Tibial artery (tissue), 4 donors: ENCODE data around the gene TOP2A.

ENCODE experiments used
- DNase-seq, 2 donors: peaks; one replicate each; pipeline ENCODE4 v3.0.0-alpha.2; 2019
- H3K27ac ChIP-seq, 2 donors: fragments of 200-600 bp; sonication (generic) in 1 of 2; 1 replicate in 1 of 2; 2 replicates in 1 of 2; pipeline ENCODE4 v1.5.1; 2018 to 2019; ENCODE audit warnings: mild to moderate bottlenecking in 1 of 2
- H3K27me3 ChIP-seq, 2 donors: fragments of 200-600 bp; sonication (generic) in 1 of 2; one replicate each; pipeline versions ENCODE4 v1.5.1 to v1.6.0; 2016 to 2019
- H3K36me3 ChIP-seq, 3 donors: fragments of 200-600 bp; sonication (generic) in 2 of 3; one replicate each; pipeline ENCODE4 v1.5.1; 2016 to 2019; ENCODE audit warnings: mild to moderate bottlenecking in 2 of 3
- H3K4me1 ChIP-seq, 4 donors: fragments of 200-600 bp; sonication (generic) in 2 of 4; 1 replicate in 3 of 4; 2 replicates in 1 of 4; pipeline ENCODE4 v1.5.1; 2016 to 2019
- H3K4me3 ChIP-seq, 2 donors: fragments of 200-600 bp; sonication (generic) in 1 of 2; 1 replicate in 1 of 2; 2 replicates in 1 of 2; pipeline ENCODE4 v1.5.1; 2018 to 2019; ENCODE audit warnings: mild to moderate bottlenecking in 2 of 2
- H3K9me3 ChIP-seq, 3 donors: fragments of 200-600 bp; sonication (generic) in 1 of 3; one replicate each; pipeline ENCODE4 v1.5.1; 2016 to 2019
- intact Hi-C: fragments of 100-400 bp; cut with DNase I; formaldehyde crosslinking; loops from one replicate; pipeline ENCODE4 v1.15.0; 2023; ENCODE audit warnings: low total_unique reads
- TF ChIP-seq, protein P1 (sequence below), 2 experiments: fragments of 200-600 bp in 1 of 2; fragments of 450-650 bp in 1 of 2; IDR thresholded peaks; one replicate each; pipeline ENCODE4 v1.5.1; 2017 to 2019; ENCODE audit warnings: antibody characterized with exemption in 2 of 2, mild to moderate bottlenecking in 1 of 2, moderate library complexity in 1 of 2

TOP2A gene

GRCh38 chr17:40364121-40364861 is 53.4 kb downstream of the TOP2A start, which contains the start of gene GJD3:
GJD3 (minus strand) TSS chr17:40364737; CDS start chr17:40363815, 922 bp downstream.
- H3K36me3 ChIP-seq, result no peaks in the 10 kb centered on the region
- peaks cover 0 to 15% of the 10 kb centered on the region in 2 donors for H3K27me3 ChIP-seq
- TF ChIP-seq, protein P1, sequence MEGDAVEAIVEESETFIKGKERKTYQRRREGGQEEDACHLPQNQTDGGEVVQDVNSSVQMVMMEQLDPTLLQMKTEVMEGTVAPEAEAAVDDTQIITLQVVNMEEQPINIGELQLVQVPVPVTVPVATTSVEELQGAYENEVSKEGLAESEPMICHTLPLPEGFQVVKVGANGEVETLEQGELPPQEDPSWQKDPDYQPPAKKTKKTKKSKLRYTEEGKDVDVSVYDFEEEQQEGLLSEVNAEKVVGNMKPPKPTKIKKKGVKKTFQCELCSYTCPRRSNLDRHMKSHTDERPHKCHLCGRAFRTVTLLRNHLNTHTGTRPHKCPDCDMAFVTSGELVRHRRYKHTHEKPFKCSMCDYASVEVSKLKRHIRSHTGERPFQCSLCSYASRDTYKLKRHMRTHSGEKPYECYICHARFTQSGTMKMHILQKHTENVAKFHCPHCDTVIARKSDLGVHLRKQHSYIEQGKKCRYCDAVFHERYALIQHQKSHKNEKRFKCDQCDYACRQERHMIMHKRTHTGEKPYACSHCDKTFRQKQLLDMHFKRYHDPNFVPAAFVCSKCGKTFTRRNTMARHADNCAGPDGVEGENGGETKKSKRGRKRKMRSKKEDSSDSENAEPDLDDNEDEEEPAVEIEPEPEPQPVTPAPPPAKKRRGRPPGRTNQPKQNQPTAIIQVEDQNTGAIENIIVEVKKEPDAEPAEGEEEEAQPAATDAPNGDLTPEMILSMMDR (IDR thresholded peaks at IDR 0.05), result no peak
- intact Hi-C loops, result no loop called here
- H3K9me3 ChIP-seq, result no peaks in the 10 kb centered on the region
- H3K4me3 ChIP-seq, result peak within 1 kb of the TSS; percentile 48 to 57
- DNase-seq, result no peak
- H3K27ac ChIP-seq, result no peak within 1 kb of the TSS
- peaks cover 0 to 18% (median 12%) of the 10 kb centered on the region in 4 donors for H3K4me1 ChIP-seq

DNA sequence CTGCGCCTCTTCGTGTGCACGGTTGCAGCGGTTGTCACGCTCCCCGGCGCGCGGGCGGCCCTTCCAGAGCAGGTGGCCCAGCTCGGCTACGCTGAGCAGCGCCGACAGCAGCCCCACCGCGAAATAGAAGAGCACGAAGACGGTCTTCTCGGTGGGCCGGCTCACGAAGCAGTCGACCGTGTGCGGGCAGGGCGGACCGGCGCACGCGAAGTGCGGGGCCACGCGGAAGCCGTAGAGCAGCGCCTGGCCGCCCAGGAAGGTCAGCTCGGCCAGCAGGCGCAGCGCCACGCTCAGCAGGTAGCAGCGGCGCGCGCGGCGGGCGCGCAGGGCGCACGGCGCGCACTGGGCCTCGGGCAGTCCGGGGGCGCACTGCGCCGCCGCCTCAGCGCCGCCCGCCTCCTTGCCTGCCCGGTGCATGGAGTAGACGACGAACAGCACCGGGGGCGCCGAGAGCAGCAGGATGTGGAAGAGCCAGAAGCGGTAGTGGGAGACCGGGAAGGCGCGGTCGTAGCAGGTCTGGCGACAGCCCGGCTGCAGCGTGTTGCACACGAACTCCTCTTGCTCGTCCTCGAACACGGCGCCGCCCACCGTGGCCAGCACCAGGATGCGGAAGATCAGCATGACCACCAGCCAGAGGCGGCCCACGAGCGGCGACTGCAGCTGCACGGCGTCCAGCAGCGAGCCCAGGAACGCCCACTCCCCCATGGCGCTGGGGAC is 54.4 kb downstream of the TOP2A start:
- Histone ChIP-seq H3K4me1 (peaks cover 0 to 25% (median 16%) of the 10 kb centered on the region in 4 donors), H3K27ac (no peak overlapping the region), H3K27me3 (peaks cover 0 to 15% of the 10 kb centered on the region in 2 donors), H3K9me3 (no peaks in the 10 kb centered on the region), H3K36me3 (no peaks in the 10 kb centered on the region), H3K4me3 (peak overlapping the region; percentile 48 to 57)
- TF ChIP-seq, protein P1 (IDR thresholded peaks at IDR 0.05), result no peak
- DNase-seq, result no peak
- intact Hi-C loops, result no loop called here

- Histone ChIP-seq H3K4me3 (peak overlapping the region; percentile 48 to 57), H3K4me1 (peaks cover 0 to 25% (median 16%) of the 10 kb centered on the region in 4 donors), H3K27me3 (peaks cover 0 to 15% of the 10 kb centered on the region in 2 donors), H3K36me3 (no peaks in the 10 kb centered on the region), H3K9me3 (no peaks in the 10 kb centered on the region), H3K27ac (no peak overlapping the region)
- intact Hi-C loops, result no loop called here
- DNase-seq, result no peak
- TF ChIP-seq, protein P1 (IDR thresholded peaks at IDR 0.05), result peak; percentile 33 to 36
These were observed 55.0 kb downstream of the TOP2A start for GRCh38 chr17:40362696-40363110.

DNA sequence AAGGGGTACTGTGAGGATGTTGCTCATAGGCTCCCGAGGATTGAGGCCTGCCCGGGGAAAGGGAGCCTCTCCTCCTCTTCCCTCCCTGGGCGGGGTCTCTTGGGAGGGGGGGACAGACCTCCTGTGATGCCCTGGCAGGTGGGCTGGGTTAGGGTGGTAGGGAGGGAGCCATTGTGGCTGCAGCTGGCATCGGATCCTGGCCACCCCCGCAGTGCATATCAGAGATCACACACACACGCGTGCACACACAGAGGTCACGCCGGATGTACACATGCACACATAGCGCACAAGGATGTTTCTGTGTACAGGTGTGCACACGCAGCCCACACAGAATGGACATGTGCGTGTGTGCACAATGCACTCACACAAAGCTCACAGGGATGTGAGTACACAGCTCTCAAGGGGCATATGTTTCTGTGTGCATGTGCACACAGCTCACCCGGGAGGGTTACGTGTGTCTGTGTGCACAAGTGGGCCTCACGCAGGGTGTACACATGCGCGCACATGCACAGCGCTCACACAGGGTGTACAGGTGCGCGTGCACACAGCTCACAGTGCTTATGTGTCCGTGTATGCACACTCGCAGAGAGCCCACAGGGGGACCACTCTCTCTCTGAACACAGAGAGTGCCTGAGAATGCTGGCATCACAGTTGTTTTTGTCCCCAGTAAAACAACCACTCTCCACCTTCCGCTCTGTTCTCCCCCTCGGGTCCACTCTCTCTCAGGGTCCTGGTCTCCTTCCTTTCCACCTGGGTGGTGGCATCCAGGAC is 55.6 kb downstream of the TOP2A start:
- Histone ChIP-seq H3K27me3 (peaks cover 0 to 15% of the 10 kb centered on the region in 2 donors), H3K9me3 (no peaks in the 10 kb centered on the region), H3K36me3 (no peaks in the 10 kb centered on the region), H3K27ac (no peak overlapping the region), H3K4me1 (peaks cover 0 to 25% (median 16%) of the 10 kb centered on the region in 4 donors), H3K4me3 (peak overlapping the region; percentile 48 to 57)
- DNase-seq, result no peak
- intact Hi-C loops, result no loop called here
- TF ChIP-seq, protein P1 (IDR thresholded peaks at IDR 0.05), result no peak
